HG03378 (cell line): ENCODE data around the gene ACTN1.
"Not testable (repeated sequence)": the region's sequence is repeated elsewhere in the genome, so short reads cannot be mapped to it uniquely, and the experiment has no call there.

Source experiments
- ATAC-seq: cut with Tn5 transposase; IDR thresholded peaks from one replicate; pipeline ENCODE4 v1.9.1; 2021; ENCODE audit warnings: mild to moderate bottlenecking, moderate library complexity; ENCODE audit not compliant: unreplicated experiment

Gene ACTN1

GRCh38 chr14:68979021-68979721, at the start of gene ACTN1:
Gene ACTN1, minus strand, starts transcription at chr14:68979302. Its CDS starts 246 bp downstream, at chr14:68979056.
- ATAC-seq, result no peak

GRCh38 chr14:69027242-69027913, 48.3 kb upstream of the ACTN1 start:
- ATAC-seq, result no peak

GRCh38 chr14:69023035-69023434, 43.9 kb upstream of the ACTN1 start:
- ATAC-seq, result no peak

GRCh38 chr14:69022093-69022492, 43.0 kb upstream of the ACTN1 start:
- not testable (repeated sequence) for ATAC-seq

- no peak for ATAC-seq
These were observed 38.6 kb upstream of the ACTN1 start for GRCh38 chr14:69017706-69018105.

- no peak for ATAC-seq
These were observed 35.7 kb upstream of the ACTN1 start for GRCh38 chr14:69014829-69015259.

GRCh38 chr14:69013943-69014782, 35.1 kb upstream of the ACTN1 start:
- no peak for ATAC-seq

GRCh38 chr14:69012256-69012953, 33.3 kb upstream of the ACTN1 start:
- ATAC-seq, result no peak

GRCh38 chr14:69010648-69011047, 31.5 kb upstream of the ACTN1 start:
- ATAC-seq, result no peak

- no peak for ATAC-seq
These were observed 29.4 kb upstream of the ACTN1 start for GRCh38 chr14:69008421-69008884.

GRCh38 chr14:69006346-69006745, 27.2 kb upstream of the ACTN1 start:
- no peak for ATAC-seq

GRCh38 chr14:69005432-69006148, 26.5 kb upstream of the ACTN1 start:
- ATAC-seq, result no peak

GRCh38 chr14:69004731-69005431, 25.8 kb upstream of the ACTN1 start:
- ATAC-seq, result no peak

GRCh38 chr14:69003626-69004025, 24.5 kb upstream of the ACTN1 start:
- ATAC-seq, result no peak

GRCh38 chr14:69002069-69002468, 23.0 kb upstream of the ACTN1 start:
- ATAC-seq, result no peak

- ATAC-seq, result no peak
These were observed 22.3 kb upstream of the ACTN1 start for GRCh38 chr14:69001375-69001774.

- no peak for ATAC-seq
These were observed 19.0 kb upstream of the ACTN1 start for GRCh38 chr14:68998062-68998461.

GRCh38 chr14:68995731-68996130, 16.6 kb upstream of the ACTN1 start:
- no peak for ATAC-seq

GRCh38 chr14:68994056-68994455, 15.0 kb upstream of the ACTN1 start:
- ATAC-seq, result no peak

- ATAC-seq, result no peak
These were observed 8.5 kb upstream of the ACTN1 start for GRCh38 chr14:68987653-68988036.
